ENCODE data around the gene SURF1.
"Not testable (repeated sequence)": the region's sequence is repeated elsewhere in the genome, so short reads cannot be mapped to it uniquely, and the experiment has no call there.

Gene SURF1

DNA sequence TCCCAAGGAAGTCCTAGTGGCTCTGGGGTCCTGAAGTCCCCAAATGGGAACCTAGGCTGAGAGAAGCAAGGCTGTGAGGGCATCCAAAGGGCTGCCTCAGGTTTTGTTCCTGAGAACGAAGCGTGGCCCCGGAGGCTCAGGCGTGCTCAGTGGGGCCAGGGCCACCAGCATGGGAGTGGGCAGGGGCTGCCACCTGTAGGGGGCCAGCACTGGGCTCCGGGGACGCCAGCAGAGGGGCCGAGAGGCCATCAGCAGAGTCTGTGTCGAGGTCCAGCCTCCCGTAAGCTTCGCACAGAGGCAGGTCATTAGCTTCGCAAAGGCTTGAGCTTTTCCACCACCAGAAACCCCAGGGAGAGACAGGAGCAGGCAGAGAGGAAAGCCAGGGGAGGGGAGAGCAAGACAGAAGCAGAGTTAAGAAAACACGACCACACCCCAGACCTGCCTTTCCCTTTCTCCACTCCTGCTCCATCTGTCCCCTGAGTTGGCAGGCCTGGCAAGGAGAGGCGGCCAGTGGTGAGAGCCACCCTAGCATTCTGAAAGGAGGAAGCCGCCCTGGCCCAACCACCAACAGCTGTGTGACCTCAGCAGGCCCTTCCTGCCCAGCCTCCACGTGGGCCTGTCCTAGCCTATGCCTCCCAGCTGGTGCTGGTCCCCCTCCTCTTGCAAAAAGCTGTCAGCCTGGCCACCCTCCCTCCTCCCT lies 14.8 kb downstream of the SURF1 start:
- DNase-seq, result no peak

DNA sequence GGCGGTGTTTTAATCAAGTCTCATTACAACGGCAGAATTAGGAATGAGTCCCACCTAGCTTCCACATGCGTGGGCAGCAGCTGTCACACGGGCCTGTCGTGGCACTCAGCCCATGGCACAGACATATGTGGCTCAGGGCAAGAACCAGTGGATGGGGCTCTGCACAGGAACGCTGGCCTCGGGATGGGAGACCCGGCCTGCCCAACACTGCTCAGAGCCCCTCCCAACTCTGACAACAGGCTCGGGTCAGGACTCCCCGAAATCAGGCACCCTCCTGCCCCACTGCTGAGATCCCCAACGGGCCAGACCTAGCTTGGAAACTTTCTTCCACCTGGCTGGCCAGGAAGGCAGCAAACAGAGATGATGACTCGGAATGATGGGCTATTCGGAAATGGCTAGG lies 15.4 kb downstream of the SURF1 start:
- no peak for DNase-seq

DNA sequence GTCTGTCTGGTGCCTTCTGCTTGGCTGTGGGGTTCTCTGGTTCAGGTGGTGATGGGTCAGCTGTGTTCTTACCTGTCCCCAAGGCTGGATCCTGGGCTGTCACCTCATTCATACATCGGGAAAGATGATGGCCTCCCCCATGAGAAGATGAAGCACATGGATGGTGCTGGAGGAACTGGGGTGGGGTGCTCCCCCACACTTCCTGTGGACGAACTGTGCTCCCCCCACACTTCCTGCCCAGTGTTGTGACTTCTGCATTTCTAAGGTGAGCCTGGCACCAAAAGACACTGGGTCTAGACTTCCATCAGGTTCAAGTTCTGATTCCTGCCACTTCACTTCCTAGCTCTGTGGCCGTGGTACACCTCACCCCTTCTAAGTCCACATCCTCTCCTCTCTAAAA lies 16.0 kb downstream of the SURF1 start:
- no peak for DNase-seq

DNA sequence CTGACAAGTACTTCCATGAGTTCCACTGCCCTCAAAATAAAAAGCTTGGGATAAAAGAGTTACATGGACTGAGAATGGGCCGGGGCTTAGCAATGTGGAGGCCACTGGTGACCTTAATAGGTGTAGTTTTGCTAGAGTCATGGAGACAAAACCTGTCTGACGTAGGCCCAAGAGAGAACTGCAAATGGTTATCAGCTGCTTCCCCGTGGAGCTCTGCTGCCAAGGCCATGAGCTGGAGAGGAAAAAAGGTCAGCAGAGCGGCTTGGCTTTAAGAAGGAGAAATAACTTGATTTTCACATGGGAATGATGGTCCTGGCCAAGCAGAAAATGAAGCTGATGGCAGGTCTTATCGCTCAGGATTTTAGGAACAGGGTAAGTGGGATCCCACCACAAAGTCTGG lies 16.6 kb downstream of the SURF1 start:
- DNase-seq, result no peak

DNA sequence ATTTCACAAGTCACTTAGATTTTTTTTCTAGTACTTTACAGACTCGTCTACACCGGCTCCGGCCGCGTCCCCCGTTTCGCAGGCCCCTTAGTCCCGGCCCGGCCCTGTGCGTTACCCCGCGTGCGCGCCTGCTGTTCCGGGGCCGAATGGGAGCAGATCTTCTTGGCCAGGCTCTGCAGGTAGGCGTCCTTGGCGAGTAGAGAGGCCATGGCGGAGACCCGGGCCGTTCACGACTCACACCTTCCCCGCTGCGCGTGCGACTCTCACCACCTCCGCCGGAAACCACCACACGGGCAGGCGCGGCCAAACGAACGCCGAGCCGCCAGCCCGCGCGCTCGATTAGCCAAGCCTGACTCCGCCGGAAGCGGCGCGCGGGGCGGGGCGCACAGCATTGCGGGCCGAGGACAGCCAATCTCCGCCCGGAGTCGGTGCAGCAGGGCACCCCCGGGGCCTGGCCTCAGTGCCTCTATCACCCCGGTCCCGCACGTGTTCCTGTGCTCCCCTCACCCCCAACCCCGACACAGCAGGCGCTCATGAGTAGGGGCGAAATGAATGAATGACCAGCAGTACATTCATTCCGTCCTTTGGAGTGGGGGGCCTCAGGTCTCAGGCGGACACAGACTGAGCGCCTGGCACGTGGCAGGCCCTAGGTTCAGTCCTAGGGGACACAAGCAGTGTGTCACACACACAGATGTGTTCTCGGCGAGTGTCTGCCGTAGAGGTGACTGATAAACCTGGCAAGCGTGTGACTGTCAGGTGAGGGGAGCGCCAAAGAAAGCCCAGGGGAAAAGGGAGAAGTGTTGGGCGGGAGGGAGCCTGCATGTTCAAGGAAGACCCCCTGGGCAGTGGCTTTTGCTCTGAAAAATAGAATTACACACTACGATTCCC lies 20.1 kb downstream of the SURF1 start, which contains the start of gene SURF6:
SURF6 (minus strand) TSS at position 265 of the 888 bp plus-strand sequence; CDS start at position 209, 56 bp downstream.
- DNase-seq, result peak; percentile 77 to 89

DNA sequence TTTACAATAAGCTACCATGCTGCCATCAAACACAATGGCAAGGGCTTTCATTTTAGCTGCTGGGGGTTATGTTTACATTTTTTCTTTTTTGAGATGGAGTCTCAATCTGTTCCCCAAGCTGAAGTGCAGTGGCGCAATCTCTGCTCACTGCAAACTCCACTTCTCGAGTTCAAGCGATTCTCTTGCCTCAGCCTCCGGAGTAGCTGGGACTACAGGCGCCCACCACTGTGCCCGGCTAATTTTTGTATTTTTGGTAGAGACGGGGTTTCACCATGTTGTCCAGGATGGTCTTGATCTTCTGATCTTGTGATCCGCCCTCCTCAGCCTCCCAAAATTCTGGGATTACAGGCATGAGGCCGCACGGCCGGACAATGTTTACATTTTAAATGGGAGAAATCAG lies 21.4 kb downstream of the SURF1 start:
- DNase-seq, result not testable (repeated sequence)

DNA sequence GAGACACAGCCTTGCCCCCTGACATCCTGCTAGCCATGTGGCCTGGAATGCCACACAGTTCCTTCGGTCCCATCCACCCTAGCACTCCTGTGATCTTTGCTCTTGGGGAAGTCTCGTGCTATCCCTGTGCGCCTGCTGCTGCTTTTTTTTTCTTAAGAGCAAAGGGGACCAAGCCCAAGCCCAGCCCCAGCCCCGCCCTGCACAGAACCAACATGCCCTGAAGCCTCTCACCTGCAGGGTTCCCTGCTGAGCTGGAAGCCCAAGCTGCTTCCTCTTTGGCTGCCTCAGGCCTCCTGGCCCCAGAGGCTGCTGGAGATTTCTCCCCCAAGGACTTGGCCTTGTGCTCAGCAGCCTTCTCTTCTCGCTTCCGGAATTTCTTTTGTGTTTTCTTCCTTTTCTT lies 22.1 kb downstream of the SURF1 start:
- no peak for DNase-seq

DNA sequence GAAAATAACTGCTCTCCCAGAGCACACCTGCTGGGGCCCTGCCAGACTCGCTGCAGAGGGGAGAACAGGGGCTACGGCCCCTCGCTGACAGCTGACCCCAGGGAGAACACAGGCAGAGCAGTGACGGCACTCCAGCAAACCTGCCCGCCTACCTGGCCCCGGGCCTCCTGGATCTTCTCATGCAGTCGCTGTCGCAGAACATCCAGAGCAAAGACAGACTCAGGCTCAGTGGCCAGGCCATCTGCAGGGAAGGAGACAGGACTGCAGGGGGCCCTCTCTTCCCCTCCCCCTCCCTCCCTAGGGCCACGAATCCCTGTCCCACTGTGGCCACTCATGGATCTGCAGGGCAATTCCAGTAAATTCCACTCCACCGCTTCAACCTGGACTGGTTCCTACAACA lies 22.7 kb downstream of the SURF1 start:
- no peak for DNase-seq

DNA sequence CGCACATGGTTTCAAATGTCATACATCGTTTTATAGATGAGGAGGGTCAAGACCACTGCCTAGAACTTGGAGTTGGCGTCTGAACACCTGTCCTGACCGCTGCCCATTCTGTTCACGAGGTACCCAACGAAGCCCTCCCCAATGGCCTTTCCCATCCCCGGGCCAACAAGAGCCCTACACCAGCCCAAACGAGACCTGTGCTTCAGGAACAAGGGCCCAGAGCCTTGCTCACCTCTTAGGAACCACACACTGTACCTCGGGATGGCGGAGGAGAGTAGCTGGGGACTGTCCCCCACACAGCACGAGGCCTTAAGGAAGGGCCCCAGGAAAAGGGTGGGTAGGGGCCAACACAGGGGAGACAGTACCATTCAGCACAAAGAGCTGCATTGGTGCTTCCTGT lies 23.3 kb downstream of the SURF1 start:
- no peak for DNase-seq

DNA sequence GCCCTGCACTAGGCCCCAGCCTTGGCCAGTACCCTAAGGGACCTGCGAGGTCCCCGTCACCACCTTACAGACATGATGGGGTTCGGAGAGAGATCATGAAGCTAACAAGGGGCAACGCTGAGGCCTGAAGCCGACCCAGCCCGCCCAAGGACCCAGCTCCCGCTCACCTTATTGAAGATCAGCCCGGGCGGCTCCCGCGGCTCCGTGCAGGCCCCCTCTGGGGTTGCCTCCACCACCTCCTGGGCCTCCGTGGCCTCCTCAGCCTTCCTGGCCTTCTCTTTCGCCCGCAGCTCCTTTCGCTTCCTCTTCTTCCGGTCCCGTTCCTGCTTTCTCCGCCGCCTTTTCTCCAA lies 23.9 kb downstream of the SURF1 start:
- no peak for DNase-seq

DNA sequence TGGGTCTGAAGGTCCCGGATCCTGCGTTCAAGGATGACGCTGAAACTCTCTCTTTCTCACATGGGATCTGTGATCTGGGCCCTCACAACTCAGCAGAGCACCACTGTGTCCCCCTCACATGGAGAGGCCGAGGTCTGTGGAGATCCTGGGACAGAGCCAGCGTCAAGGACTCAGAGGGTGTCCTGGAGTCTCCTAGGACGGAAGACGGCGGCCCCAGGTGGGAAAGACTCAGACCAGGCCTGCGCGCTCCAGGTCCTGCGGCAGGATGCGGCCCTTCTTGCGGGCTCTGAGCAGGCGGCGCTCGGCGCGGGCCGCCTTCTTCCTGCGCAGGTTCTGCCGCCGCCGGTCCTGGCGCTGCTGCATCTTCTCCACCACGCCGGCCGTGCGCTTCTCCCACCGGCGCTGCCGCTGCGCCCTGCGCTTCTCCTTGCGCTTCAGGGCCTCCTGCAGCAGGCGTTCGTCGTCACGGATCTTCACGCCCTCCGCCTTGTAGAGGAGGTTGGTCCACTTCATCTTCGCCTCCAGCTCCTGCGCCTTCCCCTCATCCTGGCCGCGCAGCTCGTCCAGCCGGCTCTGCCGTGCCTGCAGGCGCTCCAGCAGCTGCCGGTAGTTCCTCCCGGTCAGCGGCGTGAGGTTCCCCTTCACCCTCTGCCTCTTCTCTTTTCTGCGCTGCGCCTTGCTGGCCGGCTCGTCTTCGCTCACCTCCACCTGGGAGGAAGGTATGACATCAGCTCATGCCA lies 24.5 kb downstream of the SURF1 start:
- no peak for DNase-seq

DNA sequence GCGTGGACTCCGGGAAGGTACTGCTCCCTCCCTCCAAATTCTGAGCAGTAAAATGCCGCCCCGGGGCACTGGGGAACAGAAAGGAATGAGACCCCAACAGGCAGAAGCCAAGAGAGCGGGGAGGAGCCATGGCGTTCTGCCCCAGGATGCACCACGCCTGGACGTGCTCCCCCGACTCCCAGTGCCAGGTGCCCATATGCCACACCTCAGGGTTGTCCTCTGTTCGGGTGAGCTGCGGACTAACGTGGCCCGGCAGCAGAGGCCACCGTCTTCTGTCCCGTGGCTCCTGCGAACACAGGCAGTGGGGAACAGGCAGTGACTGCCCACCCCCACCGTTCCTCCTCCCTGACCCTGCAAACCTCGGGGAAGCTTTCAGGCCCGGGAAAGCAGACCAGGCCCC lies 25.1 kb downstream of the SURF1 start:
- DNase-seq, result no peak

DNA sequence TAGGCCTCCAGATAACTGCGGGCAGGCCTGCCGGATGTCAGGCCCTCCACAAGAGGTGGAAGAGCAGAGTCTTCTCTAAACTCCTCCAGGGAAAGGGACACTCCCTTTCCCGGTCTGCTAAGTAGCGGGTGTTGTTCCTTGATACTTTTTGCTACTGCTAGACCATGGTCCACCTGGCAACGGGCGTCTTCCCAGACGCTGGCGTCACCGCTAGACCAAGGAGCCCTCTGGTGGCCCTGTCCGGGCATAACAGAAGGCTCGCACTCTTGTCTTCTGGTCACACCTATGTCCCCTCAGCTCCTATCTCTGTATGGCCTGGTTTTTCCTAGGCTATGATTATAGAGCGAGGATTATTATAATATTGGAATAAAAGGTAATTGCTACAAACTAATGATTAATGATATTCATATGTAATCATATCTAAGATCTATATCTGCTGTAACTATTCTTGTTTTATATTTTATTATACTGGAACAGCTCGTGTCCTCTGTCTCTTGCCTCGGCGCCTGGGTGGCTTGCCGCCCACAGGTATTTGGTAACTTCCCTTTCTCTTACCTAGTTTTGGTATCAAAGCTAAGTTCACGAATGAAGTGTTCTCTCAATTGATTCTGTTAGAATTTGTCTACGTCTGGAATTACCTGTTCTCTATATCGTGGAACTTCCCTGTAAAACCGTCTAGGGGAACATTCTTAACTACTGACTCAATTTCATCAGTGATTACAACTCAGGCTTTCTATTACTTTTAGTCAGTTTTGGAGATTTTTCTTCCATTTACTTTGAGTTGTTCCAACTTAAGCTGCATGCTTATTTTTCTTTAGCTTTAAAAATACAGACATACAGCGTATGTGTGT lies 26.8 kb downstream of the SURF1 start:
- DNase-seq, result peak in 1 of 2 experiments; percentile 19

DNA sequence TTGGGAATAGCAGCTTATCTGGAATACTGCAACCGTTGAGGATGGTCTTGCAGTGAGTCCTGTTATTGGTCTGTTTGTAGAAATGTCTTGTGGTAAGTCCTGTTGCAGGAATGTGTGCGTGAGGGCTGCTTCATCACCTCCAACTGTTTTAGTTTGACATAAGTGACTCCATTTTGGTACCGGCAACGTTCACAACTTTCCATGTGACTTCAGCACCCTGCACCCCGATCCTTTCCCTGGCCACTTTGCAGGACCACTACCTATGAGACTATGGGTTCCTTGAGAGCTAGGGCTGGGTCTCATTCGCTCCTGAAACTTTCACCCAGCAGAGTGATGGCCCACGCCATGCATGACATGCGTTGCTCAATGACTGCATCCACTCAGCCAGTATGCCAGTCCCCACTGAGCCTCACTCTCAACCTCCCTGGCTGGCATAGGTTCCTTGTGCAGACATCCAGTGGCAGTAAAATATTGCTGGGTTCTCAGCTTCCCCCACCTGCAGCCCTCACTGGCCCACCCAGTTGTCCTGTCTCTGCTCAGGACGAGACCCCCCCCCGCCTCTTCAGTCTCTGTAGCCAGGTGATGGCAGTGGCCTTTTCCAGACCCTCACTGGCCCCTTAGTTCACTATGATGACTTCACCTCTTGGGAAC lies 28.3 kb downstream of the SURF1 start:
- no peak for DNase-seq

DNA sequence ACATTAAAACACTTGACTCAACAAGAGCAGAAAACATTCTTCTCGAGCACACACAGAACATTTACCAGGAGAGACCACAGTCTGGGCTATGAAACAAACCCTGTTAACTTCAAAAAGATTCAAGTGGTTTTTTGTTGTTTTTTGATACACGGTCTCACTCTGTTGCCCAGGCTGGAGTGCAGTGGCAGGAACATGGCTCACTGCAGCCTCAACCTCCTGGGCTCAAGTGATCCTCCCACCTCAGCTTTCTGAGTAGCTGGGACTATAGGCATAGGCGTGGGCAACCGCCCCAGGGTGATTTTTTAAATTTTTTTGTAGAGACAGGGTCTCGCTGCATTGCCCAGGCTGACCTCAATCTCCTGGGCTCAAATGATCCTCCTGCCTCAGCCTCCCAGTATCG lies 29.3 kb downstream of the SURF1 start:
- DNase-seq, result not testable (repeated sequence)

DNA sequence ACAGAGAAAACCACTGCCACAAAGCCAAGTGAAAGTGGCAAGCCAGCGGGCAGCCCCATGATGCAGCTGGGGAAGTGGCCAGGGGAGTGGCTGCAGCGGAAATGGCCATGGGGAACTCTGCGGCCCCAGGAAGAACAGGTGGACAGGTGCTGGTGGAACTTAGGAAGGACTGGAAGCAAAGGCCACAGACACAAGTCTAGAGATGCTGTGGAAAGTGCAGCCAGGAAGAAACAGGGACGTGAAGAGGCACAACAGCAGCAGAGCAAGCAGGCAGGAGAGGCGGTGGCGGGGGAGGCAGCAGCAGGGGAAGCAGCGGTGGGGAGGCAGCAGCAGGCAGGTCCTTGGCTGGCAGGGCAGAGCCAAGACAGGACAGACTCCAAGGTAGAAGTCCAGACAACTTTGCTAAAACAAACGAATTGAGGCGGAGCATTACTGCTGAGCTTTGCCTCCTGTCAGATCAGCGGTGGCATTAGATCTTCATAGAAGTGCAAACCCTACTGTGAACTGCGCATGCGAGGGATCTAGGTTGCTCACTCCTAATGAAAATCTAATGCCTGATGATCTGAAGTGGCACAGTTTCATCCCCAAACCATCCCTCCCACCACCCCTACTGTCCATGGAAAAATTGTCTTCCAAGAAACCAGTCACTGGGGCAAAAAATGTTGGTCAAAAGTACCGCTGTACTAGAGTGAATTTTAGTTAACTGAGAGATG lies 32.1 kb downstream of the SURF1 start:
- DNase-seq, result no peak

DNA sequence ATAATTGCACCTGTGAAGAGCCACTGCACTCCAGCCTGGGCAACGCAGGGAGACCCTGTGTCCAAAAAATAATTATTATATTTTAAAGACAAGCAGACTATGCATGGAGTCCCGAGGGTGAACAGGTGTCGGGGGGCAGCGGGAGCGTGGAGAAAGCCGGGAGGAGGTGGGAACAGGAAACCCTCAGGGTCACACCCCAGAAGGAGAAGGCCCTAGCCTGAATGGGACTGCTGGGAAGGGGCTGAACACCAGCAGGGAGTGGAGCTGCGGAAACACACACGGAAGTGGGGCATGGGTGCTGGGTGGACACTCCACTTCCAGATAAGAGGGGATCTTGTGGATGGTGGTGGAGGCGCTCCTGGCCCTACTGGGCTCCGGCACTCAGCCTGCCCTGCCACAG lies 33.1 kb downstream of the SURF1 start:
- DNase-seq, result no peak

DNA sequence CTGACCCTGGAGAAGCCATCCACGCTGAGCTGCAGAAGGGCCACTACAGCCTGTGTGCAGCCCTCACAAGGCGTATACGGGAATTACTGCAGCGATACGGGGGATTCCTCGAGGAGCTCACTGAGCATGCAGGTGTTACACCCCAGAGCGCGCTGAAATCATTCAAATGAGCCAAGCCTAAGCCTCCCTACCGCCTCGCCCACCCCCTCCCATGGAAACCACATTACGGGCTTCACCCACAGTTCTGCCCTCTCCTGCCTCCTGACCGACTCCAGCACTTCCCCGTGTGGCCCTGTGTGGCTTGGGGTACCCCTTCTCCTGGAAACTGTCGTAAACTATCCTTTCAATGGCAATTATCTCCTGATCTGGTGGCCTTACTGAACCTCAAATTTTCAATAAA lies 33.6 kb downstream of the SURF1 start:
- DNase-seq, result no peak

DNA sequence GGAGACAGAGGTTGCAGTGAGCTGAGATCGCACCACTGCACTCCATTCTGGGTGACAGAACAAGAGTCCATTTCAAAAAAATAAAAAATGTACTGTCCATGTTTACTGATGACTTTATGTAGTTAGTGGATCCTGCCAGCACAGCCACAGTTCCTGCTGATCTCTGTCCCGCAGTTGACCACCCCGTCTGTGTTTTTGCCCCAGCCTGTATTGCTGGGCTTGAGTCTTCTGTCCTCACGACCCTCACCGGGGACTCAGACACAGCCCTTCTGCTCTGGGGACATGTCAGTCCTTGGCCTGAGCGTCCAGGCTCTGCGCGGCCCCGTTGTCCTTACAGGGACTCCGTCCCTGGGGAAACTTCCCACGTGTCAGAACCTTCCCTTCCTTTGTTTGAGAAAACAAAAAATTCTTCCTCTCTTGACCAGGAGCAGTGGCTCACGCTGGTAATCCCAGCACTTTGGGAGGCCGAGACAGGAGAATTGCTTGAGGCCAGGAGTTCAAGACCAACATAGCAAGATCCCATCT lies 34.8 kb downstream of the SURF1 start:
- no peak for DNase-seq

DNA sequence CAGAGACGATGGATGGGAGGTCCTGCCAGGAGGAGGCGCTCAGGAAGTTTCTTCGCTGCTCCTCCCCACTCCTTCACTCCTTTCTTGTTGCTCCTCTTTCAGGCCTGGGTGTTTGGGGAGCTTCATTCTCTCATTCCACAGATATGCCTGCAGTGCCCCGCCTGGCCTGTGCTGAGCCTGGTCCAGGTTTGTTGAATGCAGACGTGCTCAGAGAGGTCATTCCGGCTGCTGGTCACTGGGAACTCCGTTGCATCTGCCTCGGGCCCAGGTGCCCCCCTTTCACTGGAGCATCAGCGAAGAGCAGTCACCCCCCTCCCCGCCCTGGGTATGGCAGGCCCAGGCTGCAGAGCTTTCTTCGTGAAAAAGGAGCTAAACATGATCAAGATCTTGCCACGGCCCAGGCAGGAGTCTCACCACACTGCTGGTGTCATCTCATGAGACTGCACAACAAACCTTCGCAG lies 35.8 kb downstream of the SURF1 start:
- DNase-seq, result no peak

DNA sequence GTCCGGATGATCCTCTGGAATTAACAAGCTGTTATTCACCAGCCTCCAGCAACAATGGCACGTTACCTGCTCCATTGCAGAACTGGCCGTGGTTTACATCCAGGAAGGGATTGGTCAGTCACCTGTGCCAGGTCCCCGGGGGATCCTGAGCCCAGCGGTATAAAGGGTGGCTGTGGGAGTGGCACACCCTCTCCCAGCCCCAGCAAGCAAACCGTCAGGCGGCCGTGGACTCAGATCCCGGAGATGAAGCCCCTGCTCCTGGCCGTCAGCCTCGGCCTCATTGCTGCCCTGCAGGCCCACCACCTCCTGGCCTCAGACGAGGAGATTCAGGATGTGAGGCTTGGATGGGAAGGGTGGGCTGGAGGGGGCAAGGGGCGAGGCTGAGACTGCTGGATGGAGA lies 38.7 kb downstream of the SURF1 start:
- DNase-seq, result not testable (repeated sequence)

Measured in NCI-H1930 (cell line).